ENCODE measurements around the gene RABL3.
"Not testable (repeated sequence)": the region's sequence is repeated elsewhere in the genome, so short reads cannot be mapped to it uniquely, and the experiment has no call there.

Gene RABL3

GRCh38 chr3:120742198-120742848 is at the start of gene RABL3, which contains the start of gene GTF2E1:
TSS of gene RABL3 (minus strand) at chr3:120742516. CDS start at chr3:120742507, 9 bp downstream.
TSS of gene GTF2E1 (plus strand) at chr3:120742744. CDS start at chr3:120750553, 7,809 bp downstream.
- DNase-seq (ENCODE audit: low spot score): peak; percentile 99

- no peak for DNase-seq (ENCODE audit: low spot score)
Measured at GRCh38 chr3:120791913-120792312, 49.6 kb upstream of the RABL3 start.

GRCh38 chr3:120791010-120791409 is 48.7 kb upstream of the RABL3 start:
- DNase-seq (ENCODE audit: low spot score): no peak

GRCh38 chr3:120785832-120786231 is 43.5 kb upstream of the RABL3 start:
- DNase-seq (ENCODE audit: low spot score): not testable (repeated sequence)

GRCh38 chr3:120780977-120781376 is 38.7 kb upstream of the RABL3 start:
- no peak for DNase-seq (ENCODE audit: low spot score)

- DNase-seq (ENCODE audit: low spot score): no peak
Measured at GRCh38 chr3:120778776-120779175, 36.5 kb upstream of the RABL3 start.

- no peak for DNase-seq (ENCODE audit: low spot score)
Measured at GRCh38 chr3:120775411-120775810, 33.1 kb upstream of the RABL3 start.

GRCh38 chr3:120773932-120774331 is 31.6 kb upstream of the RABL3 start:
- no peak for DNase-seq (ENCODE audit: low spot score)

GRCh38 chr3:120772081-120772480 is 29.8 kb upstream of the RABL3 start:
- no peak for DNase-seq (ENCODE audit: low spot score)

GRCh38 chr3:120770891-120771290 is 28.6 kb upstream of the RABL3 start:
- no peak for DNase-seq (ENCODE audit: low spot score)

- no peak for DNase-seq (ENCODE audit: low spot score)
Measured at GRCh38 chr3:120769436-120769835, 27.1 kb upstream of the RABL3 start.

- DNase-seq (ENCODE audit: low spot score): no peak
Measured at GRCh38 chr3:120767106-120767505, 24.8 kb upstream of the RABL3 start.

GRCh38 chr3:120766576-120766975 is 24.3 kb upstream of the RABL3 start:
- no peak for DNase-seq (ENCODE audit: low spot score)

GRCh38 chr3:120765830-120766493 is 23.6 kb upstream of the RABL3 start:
- no peak for DNase-seq (ENCODE audit: low spot score)

- DNase-seq (ENCODE audit: low spot score): no peak
Measured at GRCh38 chr3:120764206-120764605, 21.9 kb upstream of the RABL3 start.

GRCh38 chr3:120763601-120764000 is 21.3 kb upstream of the RABL3 start:
- DNase-seq (ENCODE audit: low spot score): no peak

GRCh38 chr3:120762615-120763014 is 20.3 kb upstream of the RABL3 start:
- DNase-seq (ENCODE audit: low spot score): no peak

- not testable (repeated sequence) for DNase-seq (ENCODE audit: low spot score)
Measured at GRCh38 chr3:120758551-120758950, 16.2 kb upstream of the RABL3 start.

- no peak for DNase-seq (ENCODE audit: low spot score)
Measured at GRCh38 chr3:120756061-120756460, 13.7 kb upstream of the RABL3 start.

- DNase-seq (ENCODE audit: low spot score): no peak
Measured at GRCh38 chr3:120753810-120754209, 11.5 kb upstream of the RABL3 start.

GRCh38 chr3:120752865-120753264 is 10.5 kb upstream of the RABL3 start:
- DNase-seq (ENCODE audit: low spot score): no peak

- no peak for DNase-seq (ENCODE audit: low spot score)
Measured at GRCh38 chr3:120752230-120752629, 9.9 kb upstream of the RABL3 start.

- no peak for DNase-seq (ENCODE audit: low spot score)
Measured at GRCh38 chr3:120749843-120750242, 7.5 kb upstream of the RABL3 start.

GRCh38 chr3:120745466-120745865 is 3.1 kb upstream of the RABL3 start:
- DNase-seq (ENCODE audit: low spot score): no peak
